HFF-Myc (cell line): ENCODE measurements around the gene CACNB2.

Experiments
- DNase-seq: peaks from one replicate; pipeline ENCODE4 v3.0.0-alpha.2; 2011; ENCODE audit warnings: low read depth; ENCODE audit errors: extremely low read depth
- H3K4me3 ChIP-seq: replicated peaks from 2 replicates; pipeline ENCODE4 v1.5.1; 2011; ENCODE audit warnings: low read depth, mild to moderate bottlenecking, control low read depth, low read length
- TF ChIP-seq, protein P1 (sequence below): IDR thresholded peaks from 2 replicates; pipeline ENCODE4 v1.5.1; 2012; ENCODE audit warnings: mild to moderate bottlenecking, low read depth, low read length, control low read depth; ENCODE audit errors: missing control alignments

CACNB2 gene

GRCh38 chr10:18157881-18158280 lies 17.7 kb downstream of the CACNB2 start:
- H3K4me3 ChIP-seq: no peak overlapping the region
- TF ChIP-seq, protein P1, sequence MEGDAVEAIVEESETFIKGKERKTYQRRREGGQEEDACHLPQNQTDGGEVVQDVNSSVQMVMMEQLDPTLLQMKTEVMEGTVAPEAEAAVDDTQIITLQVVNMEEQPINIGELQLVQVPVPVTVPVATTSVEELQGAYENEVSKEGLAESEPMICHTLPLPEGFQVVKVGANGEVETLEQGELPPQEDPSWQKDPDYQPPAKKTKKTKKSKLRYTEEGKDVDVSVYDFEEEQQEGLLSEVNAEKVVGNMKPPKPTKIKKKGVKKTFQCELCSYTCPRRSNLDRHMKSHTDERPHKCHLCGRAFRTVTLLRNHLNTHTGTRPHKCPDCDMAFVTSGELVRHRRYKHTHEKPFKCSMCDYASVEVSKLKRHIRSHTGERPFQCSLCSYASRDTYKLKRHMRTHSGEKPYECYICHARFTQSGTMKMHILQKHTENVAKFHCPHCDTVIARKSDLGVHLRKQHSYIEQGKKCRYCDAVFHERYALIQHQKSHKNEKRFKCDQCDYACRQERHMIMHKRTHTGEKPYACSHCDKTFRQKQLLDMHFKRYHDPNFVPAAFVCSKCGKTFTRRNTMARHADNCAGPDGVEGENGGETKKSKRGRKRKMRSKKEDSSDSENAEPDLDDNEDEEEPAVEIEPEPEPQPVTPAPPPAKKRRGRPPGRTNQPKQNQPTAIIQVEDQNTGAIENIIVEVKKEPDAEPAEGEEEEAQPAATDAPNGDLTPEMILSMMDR: no peak
- no peak for DNase-seq

GRCh38 chr10:18158773-18159265 lies 18.6 kb downstream of the CACNB2 start:
- no peak overlapping the region for H3K4me3 ChIP-seq
- TF ChIP-seq, protein P1: no peak
- no peak for DNase-seq

- DNase-seq: no peak
- TF ChIP-seq, protein P1: no peak
- no peak overlapping the region for H3K4me3 ChIP-seq
Measured at GRCh38 chr10:18159557-18159956, 19.3 kb downstream of the CACNB2 start.

- TF ChIP-seq, protein P1: no peak
- H3K4me3 ChIP-seq: no peak overlapping the region
- DNase-seq: no peak
Measured at GRCh38 chr10:18162021-18162627, 21.9 kb downstream of the CACNB2 start.

GRCh38 chr10:18164093-18164492 lies 23.9 kb downstream of the CACNB2 start:
- TF ChIP-seq, protein P1: no peak
- no peak overlapping the region for H3K4me3 ChIP-seq
- DNase-seq: no peak

DNA sequence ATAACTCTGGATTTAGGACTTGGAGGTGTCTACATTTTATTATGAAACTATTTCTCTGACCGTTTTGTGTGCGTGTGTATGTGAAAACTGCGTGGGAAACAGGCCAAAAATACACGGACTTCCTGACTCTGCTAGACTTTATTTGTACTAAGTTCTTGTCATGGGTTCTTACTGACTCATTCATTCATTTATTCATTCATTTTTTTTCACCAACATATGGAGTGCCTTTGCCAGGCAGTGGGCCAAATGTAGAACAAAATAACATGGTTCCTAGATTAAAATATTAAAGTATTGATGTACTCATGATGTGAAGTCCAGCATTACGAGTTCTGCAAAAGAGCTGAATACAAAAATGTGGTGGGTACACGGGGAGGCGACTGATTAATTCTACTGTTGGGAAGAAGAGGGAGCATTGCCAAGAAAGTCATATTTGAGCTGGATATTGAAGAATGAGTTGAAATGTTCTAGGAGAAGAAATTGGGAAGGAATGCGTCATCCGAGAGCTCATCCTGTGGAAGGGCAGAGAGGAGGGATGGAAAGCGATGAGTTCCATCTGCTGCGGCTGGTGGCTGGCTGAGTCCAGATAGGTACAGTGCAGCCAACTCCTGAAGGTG lies 24.6 kb downstream of the CACNB2 start:
- TF ChIP-seq, protein P1: no peak
- H3K4me3 ChIP-seq: no peak overlapping the region
- peak; percentile 64 for DNase-seq
